Measurements from ENCODE around the gene CACNA1B.
"Not testable (repeated sequence)": the region's sequence is repeated elsewhere in the genome, so short reads cannot be mapped to it uniquely, and the experiment has no call there.

Gene CACNA1B

DNA sequence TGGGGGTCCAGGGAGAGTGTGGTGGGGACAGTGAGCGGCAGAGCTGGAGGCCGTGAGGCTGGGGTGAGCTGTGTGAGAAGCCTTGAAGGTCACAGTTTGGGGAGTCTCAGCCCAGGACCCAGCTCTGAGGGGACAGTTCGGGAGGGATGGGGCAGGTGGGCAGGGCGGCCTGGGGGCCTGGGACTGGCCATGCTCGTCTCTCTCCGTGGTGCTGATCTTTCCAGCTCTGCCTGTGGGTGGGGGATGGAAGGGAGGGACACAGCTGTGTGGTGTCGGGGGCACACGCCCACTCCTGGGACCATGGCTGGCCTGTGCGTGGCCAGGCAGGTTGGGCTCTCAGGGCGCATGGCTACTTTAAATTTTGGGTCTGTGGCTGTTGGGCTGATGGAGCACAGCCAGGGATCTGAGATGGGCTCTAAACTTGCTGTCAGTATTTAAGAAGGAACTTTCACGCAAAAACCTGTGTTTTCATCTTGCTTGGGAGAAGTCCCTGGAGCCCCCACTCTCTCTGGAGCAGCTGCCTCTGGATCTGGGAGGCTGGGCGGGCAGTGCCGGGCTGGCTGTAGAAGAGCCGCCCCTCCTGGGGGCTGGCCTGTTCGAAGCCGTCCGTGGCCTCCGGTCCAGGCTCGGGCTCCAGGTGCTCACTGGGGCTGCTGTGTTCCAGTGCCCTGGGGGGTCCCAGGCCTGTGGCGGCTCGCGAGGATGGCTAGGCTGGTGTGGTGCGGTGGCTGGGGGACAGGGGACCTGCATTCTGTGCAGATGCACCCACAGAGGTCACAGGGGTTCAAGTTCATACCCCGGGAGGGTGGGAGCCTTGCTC lies 13.4 kb downstream of the CACNA1B start:
- not testable (repeated sequence) for DNase-seq

DNA sequence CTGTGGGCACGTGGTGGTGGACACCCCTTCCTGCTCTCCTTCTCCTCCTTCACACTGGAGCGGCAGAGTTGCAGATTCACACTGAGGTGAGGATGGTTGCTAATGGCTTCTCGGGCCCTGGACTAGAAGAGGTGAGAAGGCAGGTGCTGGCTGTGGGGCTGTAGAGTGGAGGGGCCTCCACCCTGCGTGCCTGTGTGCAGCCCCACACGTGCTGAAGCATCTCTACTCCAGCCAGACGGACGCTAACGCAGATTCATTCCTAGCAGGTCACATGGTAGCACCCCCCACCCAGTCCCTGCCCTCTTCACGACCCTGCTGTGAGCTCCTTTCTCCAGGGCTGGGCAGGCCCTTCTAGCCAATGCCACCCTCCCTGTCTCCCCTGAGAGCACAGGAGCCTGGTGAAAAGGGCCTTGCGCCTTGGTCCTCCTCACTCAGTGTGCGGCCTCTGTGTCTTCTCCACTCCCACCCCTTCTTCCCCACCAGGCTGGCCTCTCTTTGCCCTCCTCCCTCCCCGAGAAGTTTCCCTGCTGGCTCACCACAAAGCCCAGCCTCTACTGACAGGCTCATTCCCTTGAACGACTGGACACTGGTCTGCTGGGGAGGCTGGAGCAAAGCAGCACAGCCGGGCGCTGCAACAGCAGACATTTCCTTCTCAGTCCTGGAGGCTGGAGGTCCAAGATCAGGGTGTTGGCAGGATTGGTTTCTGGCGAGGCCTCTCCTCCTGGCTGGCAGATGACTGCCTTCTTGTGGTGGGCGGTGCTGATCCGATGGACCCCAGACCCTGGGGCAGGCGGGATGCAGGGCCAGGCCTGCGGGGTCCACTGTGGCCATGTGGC lies 14.2 kb downstream of the CACNA1B start:
- no peak for DNase-seq

DNA sequence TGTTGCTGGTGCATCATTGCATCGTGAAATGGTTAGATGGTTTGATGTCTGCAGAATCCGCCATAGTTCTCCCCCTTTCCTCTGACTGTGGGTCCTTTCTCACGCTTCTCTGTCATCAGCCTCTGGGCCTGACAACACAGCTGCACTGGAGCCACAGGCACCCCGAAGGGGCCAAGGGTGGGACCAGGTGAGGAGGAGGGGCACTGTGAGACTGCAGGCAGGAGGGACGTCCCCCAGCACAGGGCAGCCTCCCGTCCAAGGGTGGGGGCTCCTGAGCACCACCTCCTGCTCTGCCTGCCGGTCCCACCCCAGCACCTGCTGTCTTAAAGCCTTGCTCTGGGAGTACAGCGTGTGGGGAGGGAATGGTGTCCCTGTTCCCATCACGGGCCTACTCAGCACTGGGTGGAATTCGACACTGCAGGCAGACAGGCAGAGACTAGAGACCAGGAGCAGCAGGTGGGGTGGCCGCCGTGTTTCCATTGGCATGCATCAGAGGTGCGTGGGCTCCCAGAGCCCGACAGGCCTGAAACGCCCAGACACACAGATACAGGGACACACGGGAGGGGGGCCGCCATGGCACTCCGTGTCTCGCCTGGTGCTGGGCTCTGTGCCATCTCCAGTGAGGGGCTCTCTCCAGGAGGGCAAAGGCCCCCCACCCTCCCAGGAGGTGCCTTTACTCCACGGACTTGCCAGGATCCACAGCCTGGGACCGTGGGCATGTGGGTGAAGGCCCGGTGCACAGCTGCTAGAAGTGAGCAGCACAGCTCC lies 15.0 kb downstream of the CACNA1B start:
- DNase-seq: no peak

DNA sequence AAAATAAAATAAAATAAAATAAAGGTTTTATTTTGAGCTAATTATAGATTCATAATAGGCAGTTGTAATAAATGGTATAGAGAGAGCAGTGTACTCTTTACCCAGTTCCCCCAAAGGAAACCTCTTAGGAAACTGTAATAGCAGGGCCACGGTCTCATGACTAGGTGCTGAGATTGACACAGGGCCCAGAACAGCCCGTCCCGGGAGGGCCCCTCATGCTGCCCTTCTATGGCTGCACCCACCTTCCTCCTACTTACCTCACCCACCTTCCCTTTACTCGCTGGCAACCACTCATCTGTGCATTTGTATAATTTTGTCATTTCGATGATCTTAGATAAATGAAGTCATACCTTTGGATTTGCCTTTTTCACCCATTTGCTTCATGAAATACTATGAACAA lies 16.1 kb downstream of the CACNA1B start:
- DNase-seq: no peak

DNA sequence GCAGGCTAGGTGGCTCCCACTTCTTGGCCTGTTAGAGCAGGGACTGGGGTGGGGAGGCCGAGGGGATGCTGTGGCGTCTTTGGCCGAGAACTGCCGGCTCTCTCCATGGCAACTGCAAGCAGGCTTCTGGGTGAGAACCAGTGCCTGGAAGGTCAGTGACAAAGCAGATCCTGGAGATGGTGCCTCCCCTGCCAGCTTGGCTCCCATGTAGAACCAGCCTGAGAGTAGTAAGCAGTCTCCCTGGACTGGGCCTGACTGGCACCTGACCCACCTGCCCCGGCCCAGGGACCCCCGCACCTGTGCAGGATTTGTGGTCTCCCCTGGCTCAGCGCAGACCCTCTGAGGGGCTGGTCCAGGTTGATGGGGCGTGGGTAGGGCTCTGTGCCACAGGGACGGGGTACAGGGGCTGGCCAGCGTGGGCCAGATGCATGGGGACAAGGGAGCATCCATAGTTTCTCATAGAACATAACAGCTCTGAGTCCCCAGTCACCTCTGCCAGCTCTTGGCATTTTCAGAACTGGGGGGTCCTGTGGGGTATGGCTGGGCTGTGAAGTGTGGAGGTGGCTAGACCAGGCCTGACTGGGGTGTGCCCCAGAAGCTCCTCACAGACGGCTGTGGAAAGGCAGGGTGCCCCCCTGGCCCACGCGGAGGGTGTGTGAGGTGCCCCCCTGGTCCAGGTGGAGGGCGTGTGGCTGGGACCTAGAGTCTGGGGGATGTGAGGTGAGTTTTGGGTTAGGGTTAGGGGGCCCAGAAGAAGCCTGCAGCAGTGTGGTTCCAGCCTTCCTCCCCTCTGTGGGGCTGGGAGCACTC lies 22.2 kb downstream of the CACNA1B start:
- DNase-seq: no peak

DNA sequence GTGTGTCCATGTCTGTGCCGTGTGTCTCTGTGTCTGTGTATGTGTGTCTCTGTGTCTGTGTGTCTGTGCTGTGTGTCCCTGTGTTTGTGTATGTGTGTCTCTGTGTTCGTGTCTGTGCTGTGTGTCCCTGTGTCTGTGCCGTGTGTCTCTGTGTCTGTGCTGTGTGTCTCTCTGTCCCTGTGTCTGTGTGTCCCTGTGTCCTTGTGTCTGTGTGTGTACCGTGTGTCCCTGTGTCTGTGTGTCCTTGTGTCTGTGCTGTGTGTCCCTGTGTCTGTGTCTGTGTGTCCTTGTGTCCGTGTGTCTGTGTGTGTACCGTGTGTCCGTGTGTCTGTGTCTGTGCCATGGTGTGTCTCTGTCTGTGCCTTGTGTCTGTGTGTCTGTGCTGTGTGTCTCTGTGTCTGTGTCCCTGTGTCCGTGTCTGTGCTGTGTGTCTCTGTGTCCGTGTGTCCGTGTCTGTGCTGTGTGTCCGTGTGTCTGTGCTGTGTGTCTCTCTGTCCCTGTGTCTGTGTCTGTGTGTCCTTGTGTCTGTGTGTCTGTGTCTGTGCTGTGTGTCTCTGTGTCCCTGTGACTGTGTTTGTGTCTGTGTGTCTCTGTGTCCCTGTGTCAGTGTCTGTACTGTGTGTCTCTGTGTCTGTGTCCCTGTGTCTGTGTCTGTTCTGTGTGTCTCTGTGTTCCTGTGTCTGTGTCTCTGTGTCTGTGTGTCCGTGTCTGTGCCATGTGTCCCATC lies 23.2 kb downstream of the CACNA1B start:
- no peak for DNase-seq

DNA sequence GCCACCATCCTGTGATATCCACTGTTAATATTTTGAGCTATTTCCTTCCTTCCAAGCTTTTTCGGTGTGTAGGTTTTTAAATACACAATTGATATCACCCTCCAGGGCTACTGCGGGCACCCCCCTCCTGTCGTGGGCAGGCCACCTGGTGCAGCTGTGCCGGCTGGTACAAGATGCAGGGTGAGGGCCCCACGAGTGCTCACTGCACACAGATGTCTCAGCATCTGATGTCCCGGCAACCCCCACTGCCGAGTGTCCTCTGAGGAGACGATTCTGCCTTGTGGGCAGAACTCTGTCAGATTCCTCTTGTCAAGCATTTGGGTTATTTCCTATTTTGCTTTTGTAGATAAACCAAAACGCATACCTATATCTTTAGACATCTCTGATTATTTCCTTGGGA lies 25.1 kb downstream of the CACNA1B start:
- no peak for DNase-seq

DNA sequence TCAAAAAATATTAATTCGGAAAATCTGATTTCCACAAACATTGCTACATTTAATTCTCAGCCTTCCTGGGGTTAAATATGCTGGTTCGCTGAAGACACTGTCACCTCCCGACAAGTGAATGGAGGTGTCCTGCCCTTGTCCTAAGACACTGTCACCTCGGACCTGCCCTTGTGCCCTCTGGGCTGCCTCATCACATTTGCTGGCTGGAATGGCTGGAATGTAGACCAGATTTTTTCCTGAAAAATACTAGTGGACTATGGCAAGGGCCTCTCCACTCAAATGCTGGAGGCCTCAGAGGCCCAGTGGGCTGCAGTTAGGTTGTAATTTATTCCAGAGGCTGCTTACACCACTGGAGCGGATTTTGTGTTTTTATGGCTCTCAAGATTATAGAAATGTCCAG lies 28.2 kb downstream of the CACNA1B start:
- no peak for DNase-seq

DNA sequence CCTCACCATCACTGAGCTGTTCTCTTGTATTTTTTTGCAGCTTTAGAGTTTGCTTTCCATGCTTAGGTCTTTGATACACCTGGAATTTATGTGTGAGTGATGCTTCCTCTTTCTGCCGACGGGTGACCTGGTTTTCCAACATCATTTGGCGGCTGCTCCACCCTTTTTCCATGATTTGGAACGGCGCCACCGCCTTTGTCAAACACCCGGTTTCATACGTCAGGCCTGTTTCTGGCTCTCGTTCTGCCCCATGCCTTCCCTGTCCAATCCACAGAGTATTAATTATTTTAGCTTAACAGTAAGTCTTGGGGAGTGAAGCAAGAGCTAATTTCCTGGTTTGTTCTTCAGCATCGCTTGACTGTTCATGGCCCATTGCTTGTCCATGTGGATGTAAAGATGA lies 30.2 kb downstream of the CACNA1B start:
- no peak for DNase-seq

DNA sequence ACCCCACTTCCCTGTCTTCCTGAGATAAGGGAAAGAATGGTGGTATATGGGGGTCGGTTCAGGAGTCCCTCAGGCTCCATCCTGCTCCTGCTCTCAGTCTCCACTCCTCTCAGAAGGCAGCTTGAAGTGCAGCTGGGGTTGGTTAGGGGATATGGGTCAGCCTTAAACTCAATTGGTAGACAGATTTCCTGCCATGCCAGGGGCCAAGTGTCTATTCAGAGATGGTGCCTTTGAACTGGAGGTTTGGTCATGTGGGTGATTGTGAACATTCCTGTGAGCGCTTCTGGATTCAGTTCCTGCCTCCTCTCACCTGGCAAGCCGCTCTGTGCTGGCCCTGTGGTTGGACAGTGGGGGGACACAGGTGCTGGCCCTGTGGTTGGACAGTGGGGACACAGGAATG lies 35.1 kb downstream of the CACNA1B start:
- DNase-seq: no peak

DNA sequence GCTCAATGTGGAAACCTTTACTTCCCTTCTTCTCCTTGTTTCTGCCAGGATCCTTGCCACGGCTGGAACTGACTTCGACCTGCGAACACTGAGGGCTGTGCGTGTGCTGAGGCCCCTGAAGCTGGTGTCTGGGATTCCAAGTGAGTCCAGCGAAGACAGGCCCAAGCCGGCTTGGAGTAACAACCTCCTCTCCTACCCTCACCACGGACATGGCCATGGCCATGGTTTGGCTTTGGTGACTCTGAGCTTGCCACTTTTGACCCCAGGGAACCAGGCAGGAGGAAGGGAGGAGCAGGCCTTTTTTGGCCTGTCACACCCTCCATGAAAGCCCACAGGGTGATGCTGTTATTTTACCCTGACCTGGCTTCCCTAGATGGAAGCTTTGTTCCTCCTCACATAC lies 35.5 kb downstream of the CACNA1B start:
- DNase-seq: no peak

DNA sequence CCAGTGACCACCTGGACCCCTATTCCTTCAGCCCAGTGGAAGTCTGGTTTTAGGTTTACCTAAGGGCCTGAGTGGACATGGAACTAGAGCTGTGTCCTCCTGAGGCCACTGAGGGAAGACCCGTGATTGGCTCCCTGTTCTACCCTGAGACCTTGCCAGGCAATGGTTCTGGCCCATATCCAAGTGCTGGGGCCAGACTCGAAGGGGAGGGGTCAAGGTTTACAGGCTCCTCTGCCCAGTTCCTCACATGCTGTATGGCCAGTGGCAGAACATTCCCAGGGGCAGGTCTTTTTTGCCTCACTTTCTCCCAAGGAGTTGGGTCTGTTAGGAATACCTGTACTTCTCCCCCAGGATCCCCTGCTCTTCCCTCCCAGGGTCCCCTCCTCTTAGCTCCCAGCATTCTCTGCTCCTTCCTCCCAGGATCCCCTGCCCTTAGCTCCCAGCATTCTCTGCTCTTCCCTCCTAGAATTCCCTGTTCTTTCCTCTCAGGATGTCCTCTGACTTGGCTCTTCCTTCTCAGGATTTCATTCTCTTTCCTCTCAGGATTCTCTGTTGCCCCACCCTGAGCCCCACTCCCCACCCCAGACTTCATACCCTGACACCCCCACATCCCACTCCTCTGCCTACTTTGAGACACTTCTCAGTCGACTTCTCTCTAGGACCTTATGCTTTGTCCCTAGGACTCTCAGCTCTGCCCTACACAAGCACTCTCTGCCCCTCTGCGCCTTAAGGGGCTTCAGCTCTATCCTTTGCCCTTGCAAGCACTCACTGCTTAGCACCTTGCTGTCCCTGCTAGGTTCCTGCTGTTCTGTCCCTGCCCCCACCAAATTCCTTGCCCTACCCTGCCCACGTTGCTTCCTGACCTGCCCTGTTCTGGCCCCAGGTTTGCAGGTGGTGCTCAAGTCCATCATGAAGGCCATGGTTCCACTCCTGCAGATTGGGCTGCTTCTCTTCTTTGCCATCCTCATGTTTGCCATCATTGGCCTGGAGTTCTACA lies 36.5 kb downstream of the CACNA1B start:
- DNase-seq: no peak

DNA sequence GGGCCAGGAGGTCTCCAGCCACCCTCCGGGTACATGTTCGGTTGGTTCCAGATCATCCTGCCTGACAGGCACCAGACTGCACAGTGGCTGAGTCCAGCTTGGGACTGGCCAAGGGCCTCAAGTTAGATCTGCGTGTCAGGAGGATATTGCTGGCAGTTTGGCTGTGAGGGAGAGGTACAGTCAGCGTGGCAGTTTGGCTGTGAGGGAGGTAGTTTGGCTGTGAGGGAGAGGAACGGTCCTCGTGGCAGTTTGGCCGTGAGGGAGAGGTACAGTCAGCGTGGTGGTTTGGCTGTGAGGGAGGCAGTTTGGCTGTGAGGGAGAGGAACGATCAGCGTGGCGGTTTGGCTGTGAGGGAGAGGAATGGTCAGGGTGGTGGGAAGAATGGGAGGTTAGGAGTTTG lies 39.0 kb downstream of the CACNA1B start:
- no peak for DNase-seq

DNA sequence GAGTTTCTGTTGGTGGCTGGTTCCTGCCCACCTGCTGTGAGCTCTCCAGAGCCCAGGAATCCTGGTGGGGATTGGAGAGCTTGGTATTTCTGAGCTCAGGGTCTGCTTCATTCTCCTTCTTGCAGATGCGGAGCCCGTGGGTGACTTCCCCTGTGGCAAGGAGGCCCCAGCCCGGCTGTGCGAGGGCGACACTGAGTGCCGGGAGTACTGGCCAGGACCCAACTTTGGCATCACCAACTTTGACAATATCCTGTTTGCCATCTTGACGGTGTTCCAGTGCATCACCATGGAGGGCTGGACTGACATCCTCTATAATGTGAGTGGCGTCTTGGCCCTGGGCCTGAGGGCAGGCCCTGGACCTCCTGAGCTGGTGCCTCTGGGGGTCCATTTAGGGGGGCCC lies 39.5 kb downstream of the CACNA1B start:
- no peak for DNase-seq

DNA sequence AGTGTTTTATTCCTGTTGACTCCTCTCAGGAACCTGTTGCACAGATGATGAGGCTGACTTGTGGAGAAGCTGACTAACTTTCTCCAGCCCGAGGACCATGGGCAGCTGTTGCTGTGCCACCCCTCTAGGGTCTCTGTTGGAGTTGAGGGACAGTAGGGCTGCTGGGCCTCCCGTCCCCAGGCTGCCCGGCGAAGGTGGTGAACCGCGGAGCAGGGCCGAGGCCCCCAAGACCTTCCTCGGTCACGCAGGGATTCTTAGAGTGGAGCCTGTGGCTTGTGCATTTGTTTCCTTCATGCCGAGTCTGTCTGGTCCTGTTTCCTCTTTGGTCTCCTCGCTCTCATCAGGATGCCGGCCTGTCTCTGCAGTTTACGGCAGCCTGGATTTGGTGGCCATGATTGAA lies 40.2 kb downstream of the CACNA1B start:
- DNase-seq: no peak

DNA sequence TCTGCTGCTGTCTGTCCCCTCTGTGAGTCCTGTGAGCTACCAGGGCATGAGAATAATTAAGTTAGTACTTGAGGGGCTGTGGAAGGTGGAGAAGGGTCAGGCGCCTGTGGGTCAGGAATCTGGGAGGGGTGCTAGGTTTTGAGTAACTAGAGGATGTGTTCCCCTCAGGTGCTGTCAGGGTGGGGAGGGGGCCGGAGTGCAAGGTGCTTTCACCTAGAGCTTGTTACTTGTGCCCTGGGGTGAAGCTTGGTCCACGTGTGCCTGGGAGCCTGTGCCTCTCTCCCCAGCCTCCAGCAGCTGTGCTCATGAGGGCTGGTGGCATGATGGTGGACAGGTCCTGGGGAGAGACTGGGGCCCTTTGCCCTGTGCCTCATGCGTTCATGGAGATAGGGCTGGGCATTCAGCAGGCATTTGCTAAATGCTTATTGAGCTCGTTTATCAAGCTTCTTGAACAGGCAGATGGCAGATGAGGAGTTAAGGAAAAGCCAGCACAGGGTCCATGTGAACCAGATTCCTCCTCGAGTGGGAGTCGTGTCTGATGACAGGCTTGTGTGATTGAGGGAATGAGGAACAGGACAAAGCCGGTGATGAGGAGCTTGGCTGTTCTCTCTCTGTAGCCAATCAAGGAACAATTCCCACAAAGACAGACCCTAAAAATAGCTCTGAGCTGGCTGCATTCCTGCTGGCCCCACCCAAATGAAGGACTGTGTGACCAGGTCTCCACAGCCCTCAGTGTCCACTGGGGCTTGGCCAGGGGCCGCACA lies 40.9 kb downstream of the CACNA1B start:
- DNase-seq: no peak

DNA sequence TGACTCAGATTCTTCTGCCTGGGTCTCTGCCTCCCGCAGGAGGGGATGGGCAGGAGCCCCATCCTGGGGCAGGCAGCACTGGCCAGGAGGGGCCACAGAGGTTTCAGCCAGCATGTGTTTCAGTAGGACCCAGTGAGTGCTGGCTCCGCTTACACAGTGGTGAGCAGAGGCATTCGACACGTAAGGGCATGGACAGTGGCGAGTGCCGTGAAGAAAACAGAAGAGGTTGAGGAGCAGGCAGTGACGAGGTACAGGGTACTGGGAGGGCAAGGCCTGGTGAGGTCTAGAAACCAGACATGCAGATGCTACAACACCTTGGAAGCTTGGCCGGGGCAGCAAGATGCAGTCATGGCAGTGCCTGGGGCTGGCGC lies 41.5 kb downstream of the CACNA1B start:
- no peak for DNase-seq

DNA sequence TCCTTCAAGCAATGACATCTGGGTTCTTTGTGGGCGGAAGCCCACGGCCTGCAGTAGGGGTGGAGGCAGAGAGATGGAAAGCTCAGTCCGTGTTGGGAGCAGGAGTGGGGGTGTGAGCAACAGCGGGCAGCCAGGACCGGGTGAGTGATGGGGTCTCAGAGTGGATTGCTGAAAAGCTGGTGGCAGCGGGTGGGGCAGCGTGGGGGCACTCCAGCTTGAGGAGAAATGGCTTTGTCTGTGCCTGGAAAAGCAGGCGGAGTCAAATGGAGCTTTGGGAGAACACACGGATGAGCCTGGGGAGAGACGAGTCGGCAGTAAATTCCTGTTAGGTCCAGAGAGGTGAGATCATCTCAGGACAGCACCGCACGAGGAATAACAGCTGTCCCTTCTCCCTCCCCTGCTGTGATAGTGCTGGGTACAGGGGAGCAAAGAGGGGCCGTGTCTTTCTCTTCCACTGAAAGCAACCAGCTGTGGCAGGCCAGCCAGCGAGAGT lies 42.1 kb downstream of the CACNA1B start:
- no peak for DNase-seq

DNA sequence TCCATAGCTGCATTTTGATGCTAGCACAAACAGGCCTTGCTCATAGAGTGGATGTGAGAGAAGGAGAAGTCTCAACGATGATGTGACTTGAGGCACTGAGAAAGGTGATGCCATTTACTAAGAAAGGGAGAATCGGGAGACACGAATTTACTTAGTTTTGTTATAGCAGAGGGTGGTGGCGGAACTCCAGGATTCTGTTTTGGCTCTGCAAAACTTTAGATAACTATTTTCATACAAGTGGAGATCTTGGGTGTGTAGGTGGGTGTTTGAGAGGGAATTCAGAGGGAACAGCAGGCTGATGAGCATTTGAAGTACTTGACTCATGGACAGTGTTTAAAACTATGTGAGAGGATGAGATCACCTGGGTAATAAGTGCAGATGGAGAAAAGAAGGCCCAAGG lies 43.2 kb downstream of the CACNA1B start:
- no peak for DNase-seq

DNA sequence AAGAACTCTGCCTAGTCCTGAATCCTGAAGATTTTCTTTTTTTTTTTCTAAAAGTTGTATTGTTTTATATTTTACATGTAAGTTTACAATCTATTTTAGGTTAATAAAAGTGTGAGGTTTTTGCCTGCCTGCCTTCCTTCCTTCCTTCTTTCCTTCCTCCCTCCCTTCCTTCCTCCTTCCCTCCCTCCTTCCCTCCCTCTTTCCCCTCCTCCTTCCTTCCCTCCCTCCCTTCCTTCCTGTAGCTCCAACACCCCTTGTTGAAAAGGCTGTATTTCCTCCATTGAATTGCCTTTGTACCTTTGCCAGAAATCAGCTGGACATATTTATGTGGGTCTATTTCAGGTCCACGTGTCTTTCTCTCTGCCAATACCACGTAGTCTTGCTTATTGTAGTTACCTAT lies 46.6 kb downstream of the CACNA1B start:
- no peak for DNase-seq

All from DMS153 (cell line).